ENCODE measurements around the gene SEZ6L. TPM values are rescaled to one million over a fixed set of nuclear protein-coding genes. Genes with fewer than 3 reads are reported as not detected.

The SEZ6L gene
- under 1 TPM in 2 of 4 donors, not detected in 2; 0.14 to 0.16 TPM for total RNA-seq

DNA sequence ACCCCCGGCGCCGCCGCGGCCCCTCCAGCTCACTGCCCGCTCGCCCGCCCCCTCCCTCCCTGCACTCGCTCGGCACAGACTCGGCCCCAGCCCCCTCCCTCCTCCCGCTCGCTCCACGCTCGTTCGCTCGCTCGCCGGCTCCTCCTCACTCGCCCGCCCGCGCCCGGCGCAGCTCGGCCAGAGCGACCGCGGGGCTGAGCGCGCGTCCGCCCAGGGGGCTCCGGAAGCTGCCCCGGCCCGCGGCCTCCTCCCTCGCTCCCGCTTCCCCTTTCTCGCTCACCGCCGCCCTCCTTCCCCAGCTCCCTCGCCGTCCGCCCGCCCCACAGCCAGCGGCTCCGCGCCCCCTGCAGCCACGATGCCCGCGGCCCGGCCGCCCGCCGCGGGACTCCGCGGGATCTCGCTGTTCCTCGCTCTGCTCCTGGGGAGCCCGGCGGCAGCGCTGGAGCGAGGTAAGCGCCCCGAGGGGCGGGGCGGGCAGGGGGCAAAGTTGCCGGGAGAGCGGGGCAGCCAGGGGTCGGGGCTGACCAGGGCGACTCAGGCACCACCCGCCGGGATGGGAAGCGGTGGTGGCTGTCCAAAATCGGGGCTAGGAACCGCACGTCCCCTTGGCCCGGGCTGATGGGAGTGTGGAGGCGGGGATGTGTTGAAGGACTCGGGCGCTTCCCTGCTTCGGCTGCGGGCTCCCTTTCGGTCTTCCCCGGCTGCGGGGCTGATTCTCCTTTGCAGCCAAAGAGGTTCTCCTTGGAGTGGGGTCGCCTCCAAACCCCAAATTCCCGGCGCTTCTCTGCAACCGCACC, at the start of gene SEZ6L:
SEZ6L (plus strand) TSS at position 148 of the 797 bp plus-strand sequence; CDS start at position 356, 208 bp downstream.
- WGBS, 2 donors (ENCODE audit: low coverage in 1 of 2): 2% methylated on average over 61 of the region's 92 CpGs; no CpG with 5 or more reads in 1 of the 2 donors
- Histone ChIP-seq H3K27me3 (peaks cover 97% of the 10 kb centered on the region), H3K4me3 (peak within 1 kb of the TSS in 3 of 4 donors; percentile 19 to 45 (median 32)), H3K9me3 (no peaks in the 10 kb centered on the region), H3K4me1 (peaks cover 3 to 14% (median 7%) of the 10 kb centered on the region in 4 donors), H3K27ac (no peak within 1 kb of the TSS), H3K36me3 (no peaks in the 10 kb centered on the region)
- in situ Hi-C loops (cut with MboI; ENCODE audit: low pct_ligation_motif_present in 1 of 4, low pct_unique_long_range_greater_than_20kb in 1 of 4, low sequenced_read_pairs in 3 of 4) (no loop called here), intact Hi-C loops (cut with DNase I; ENCODE audit: low total_unique reads) (no loop called here)
- TF ChIP-seq POLR2A (IDR thresholded peaks at IDR 0.05) (no peak), CTCF (IDR thresholded peaks at IDR 0.05) (no peak), POLR2AphosphoS5 (IDR thresholded peaks at IDR 0.05) (no peak), EP300 (IDR thresholded peaks at IDR 0.05; ENCODE audit: low read depth) (no peak)
- DNase-seq: no peak

DNA sequence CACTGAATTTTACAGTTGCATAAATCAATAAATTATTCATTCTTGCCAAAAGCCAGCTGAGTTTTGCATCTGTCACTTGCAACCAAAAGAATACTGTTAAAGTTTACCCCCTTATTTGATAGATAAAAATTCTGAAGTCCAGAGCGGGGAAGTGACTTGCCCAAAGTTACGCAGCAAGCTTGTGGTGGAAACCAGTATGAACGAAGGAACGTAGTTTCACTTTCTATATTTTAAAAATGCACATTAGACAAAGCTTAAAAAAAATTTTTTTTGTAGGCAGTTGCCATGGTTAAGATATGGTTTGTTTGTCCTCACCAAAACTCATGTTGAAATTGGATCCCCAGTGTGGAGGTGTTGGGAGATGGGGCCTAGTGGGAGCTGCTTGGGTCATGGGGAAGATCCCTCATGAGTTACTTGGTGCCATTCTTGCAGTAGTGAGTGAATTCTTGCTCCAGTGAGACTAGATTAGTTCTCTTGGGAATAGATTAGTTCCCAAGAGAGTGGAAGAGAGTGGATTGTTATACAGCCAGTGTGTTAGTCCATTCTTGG, 46.3 kb upstream of the SEZ6L start:
- no peak for DNase-seq
- WGBS, 2 donors (ENCODE audit: low coverage in 1 of 2): 72 to 73% methylated on average over 4 of the region's 4 CpGs
- TF ChIP-seq POLR2AphosphoS5 (IDR thresholded peaks at IDR 0.05): no peak
- no peak for TF ChIP-seq CTCF (IDR thresholded peaks at IDR 0.05)
- Histone ChIP-seq H3K27ac (no peak overlapping the region), H3K9me3 (no peaks in the 10 kb centered on the region), H3K36me3 (no peaks in the 10 kb centered on the region), H3K27me3 (no peaks in the 10 kb centered on the region), H3K4me3 (no peak overlapping the region), H3K4me1 (no peaks in the 10 kb centered on the region)
- intact Hi-C loops (cut with DNase I; ENCODE audit: low total_unique reads): no loop called here
- in situ Hi-C loops (cut with MboI; ENCODE audit: low pct_ligation_motif_present in 1 of 4, low pct_unique_long_range_greater_than_20kb in 1 of 4, low sequenced_read_pairs in 3 of 4): no loop called here

DNA sequence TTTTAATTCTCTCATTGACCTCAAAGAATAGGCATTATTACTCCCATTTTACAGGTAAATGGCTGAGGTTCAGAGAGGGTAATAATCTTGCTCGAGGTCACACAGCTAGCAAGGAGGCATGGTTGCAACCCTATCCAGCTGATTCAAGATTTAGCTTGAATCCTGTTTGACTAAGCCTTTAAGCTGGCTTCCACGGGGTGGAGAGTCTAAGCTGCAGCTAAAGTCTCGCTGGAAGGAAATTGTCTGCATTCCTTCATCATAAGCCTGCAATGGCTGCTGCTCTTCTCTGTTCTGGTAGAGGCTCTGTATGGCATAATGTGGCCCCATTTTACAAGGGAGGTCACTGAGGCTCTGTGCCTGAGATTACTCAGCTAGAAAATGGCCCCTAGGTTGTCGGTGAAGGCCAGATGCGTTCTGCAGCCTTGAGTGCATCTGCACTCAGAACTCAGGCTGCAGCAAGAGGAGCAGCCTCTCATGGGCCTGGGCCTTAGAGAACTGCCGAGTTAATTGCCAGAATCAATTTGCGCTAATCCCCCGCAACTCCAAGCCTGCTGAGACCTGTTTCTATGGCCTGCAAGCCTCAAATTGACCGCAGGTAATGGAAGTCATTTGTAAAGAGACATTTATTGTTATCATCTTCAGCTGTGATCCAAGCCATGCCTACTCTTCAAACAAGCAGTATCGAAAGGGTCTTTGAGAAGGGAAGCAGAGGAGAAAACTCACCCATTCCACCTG, 44.1 kb upstream of the SEZ6L start:
- H3K36me3 ChIP-seq: no peaks in the 10 kb centered on the region
- H3K27ac ChIP-seq: no peak overlapping the region
- no peaks in the 10 kb centered on the region for H3K27me3 ChIP-seq
- no peaks in the 10 kb centered on the region for H3K4me1 ChIP-seq
- WGBS, 2 donors (ENCODE audit: low coverage in 1 of 2): 53 to 65% methylated on average over 3 to 10 of the region's 10 CpGs
- in situ Hi-C loops (cut with MboI; ENCODE audit: low pct_ligation_motif_present in 1 of 4, low pct_unique_long_range_greater_than_20kb in 1 of 4, low sequenced_read_pairs in 3 of 4): no loop called here
- TF ChIP-seq POLR2AphosphoS5 (IDR thresholded peaks at IDR 0.05) (no peak), EP300 (IDR thresholded peaks at IDR 0.05; ENCODE audit: low read depth) (no peak), POLR2A (IDR thresholded peaks at IDR 0.05) (no peak), CTCF (IDR thresholded peaks at IDR 0.05) (no peak)
- no peaks in the 10 kb centered on the region for H3K9me3 ChIP-seq
- H3K4me3 ChIP-seq: no peak overlapping the region
- intact Hi-C loops (cut with DNase I; ENCODE audit: low total_unique reads): loop anchor here (5.0 kb wide), 1 partner anchor 102 kb away; no protein-coding TSS in a partner anchor
- no peak for DNase-seq

- H3K9me3 ChIP-seq: no peaks in the 10 kb centered on the region
- in situ Hi-C loops (cut with MboI; ENCODE audit: low pct_ligation_motif_present in 1 of 4, low pct_unique_long_range_greater_than_20kb in 1 of 4, low sequenced_read_pairs in 3 of 4) (no loop called here), intact Hi-C loops (cut with DNase I; ENCODE audit: low total_unique reads) (loop anchor here (5.0 kb wide), 1 partner anchor 100 kb away; no protein-coding TSS in a partner anchor)
- no peak overlapping the region for H3K4me3 ChIP-seq
- H3K27me3 ChIP-seq: no peaks in the 10 kb centered on the region
- 85% methylated on average over 5 of the region's 5 CpGs; no CpG with 5 or more reads in 1 of the 2 donors for WGBS, 2 donors (ENCODE audit: low coverage in 1 of 2)
- no peak overlapping the region for H3K27ac ChIP-seq
- TF ChIP-seq EP300 (IDR thresholded peaks at IDR 0.05; ENCODE audit: low read depth) (no peak), CTCF (IDR thresholded peaks at IDR 0.05) (no peak), POLR2A (IDR thresholded peaks at IDR 0.05) (no peak), POLR2AphosphoS5 (IDR thresholded peaks at IDR 0.05) (no peak)
- H3K36me3 ChIP-seq: no peaks in the 10 kb centered on the region
- no peaks in the 10 kb centered on the region for H3K4me1 ChIP-seq
- DNase-seq: no peak
Measured at GRCh38 chr22:26127126-26127525, 42.1 kb upstream of the SEZ6L start.

Data from transverse colon (tissue), 4 donors.